IPS-11a (cell line): ENCODE data around the gene FHOD3.
"Not testable (repeated sequence)": the region's sequence is repeated elsewhere in the genome, so short reads cannot be mapped to it uniquely, and the experiment has no call there.

Experiments
- H3K4me3 ChIP-seq: one replicate; pipeline ENCODE4 v1.5.1; 2013; ENCODE audit warnings: low read depth, low read length, control low read depth

Gene FHOD3

DNA sequence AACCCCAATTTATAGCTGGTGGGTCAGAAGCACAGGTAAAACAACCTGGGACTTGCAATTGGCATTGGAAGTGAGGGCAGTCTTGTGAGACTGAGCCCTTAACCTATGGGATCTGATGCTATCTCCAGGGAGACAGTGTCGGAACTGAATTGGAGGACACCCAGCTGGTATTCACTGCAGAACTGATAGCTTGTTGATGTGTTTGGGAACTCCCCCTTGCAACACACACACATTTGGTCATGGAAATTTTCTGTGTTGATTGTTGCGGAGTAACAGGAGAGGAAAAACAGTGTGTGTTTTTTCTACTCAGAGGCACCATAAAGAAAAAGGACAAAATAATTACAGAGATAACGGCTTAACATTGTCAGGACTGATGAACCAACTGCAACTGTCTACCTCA lies 515.2 kb downstream of the FHOD3 start:
- H3K4me3 ChIP-seq, result no peak overlapping the region

GRCh38 chr18:36813101-36813775 lies 515.7 kb downstream of the FHOD3 start:
- H3K4me3 ChIP-seq, result no peak overlapping the region

GRCh38 chr18:36813824-36814223 lies 516.3 kb downstream of the FHOD3 start:
- H3K4me3 ChIP-seq, result no peak overlapping the region

GRCh38 chr18:36814994-36815393 lies 517.5 kb downstream of the FHOD3 start:
- H3K4me3 ChIP-seq, result no peak overlapping the region

GRCh38 chr18:36816096-36816495 lies 518.6 kb downstream of the FHOD3 start:
- H3K4me3 ChIP-seq, result not testable (repeated sequence)

DNA sequence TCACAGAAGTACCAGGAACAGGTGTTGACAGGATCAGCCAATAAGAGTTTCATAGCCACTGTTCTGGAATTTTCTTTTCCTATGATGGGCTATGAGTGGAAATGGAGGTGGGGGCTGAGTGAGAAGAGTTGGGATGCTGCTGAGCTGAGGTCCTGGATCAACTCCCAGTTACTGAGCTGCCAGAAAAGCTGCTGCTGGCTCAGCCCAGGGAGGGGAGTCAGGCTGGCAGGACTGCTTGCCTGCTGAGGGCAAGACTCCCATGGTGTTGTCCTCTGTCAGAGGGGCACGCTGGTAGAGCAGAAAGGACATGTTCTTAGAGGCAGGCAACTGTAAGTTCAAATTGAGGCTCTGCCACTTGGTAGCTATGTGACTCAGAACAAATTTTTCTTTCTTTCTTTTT lies 519.5 kb downstream of the FHOD3 start:
- no peak overlapping the region for H3K4me3 ChIP-seq

DNA sequence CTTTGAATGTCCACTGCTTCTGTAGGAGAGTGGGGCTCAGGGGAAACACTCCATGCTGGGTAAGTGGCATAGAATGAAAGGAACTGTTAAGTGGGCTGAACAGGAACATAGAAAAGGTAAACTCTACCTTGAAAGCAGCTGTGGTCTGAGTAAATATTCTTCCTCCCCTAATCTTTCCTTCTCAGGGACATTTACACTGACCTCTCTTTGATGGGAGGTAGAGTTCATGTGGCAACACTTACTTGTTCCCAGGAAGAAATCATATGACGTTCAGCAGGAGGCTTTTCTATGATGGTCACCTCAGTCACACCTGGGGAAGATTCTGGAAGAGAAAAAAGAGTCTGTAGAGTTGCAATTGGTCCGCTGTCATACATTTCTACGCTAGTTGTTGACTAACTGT lies 521.1 kb downstream of the FHOD3 start:
- H3K4me3 ChIP-seq, result no peak overlapping the region

- no peak overlapping the region for H3K4me3 ChIP-seq
Observed at GRCh38 chr18:36819621-36820020, 522.1 kb downstream of the FHOD3 start.

DNA sequence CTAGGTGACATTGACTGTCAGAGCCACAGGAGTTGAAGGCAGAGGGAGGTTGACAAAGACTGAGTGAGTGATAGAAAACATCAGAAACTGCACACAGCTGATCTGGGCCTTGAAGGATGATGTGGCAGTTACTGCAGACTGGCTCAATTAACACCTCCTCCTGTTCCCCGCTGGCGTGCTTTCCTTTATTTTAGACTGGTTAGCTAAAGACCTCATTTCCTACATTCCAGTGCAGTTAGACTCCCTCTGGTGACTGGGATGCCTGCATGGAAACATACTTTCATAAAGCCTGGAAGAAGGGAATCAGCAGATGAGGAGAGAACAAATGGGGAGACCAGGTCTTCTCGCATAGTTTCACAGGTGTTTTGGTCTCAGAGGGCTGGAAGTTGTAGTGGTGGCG lies 524.2 kb downstream of the FHOD3 start:
- H3K4me3 ChIP-seq, result no peak overlapping the region

DNA sequence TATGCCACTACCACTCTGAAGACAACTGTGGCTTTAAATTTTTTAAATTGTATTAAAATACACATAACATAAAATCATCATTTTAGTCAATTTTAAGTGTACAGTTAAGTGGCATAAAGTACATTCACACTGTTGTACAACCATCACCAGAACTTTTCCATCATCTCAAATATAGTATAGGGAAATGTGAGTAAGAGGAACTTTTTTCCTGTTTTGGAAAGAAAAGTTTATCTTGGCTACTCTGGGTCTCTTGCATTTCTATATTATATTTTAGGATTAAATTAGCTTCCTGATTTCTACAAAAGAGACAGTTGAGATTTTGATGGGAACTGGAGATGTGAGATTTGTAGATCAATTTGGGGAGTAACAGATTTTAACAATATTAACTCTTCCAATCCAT lies 528.0 kb downstream of the FHOD3 start:
- H3K4me3 ChIP-seq, result no peak overlapping the region

GRCh38 chr18:36826556-36826955 lies 529.0 kb downstream of the FHOD3 start:
- H3K4me3 ChIP-seq, result no peak overlapping the region

DNA sequence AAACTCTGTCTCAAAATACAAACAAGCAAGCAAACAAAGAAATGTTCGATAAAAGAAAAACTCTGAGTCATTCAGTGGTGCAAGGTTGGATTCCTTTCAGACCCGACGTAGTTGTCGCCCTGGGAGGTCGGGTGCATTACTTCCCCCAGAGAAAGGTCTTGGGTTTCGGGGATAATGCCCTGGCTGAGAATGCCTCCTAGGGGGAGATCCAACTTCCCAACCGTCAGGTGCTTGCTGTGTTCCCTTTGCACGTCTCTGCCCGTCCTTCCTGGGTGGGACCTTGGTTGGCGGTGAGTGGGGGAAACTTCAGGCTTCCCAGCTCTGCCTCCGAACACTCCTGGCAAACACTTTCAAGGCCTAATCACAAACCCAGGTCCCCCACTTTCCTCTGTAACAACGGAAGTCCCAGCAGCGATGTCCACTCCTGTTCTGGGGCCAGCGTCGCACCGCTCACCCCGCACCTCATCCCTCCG lies 530.7 kb downstream of the FHOD3 start:
- H3K4me3 ChIP-seq, result peak overlapping the region; percentile 93

DNA sequence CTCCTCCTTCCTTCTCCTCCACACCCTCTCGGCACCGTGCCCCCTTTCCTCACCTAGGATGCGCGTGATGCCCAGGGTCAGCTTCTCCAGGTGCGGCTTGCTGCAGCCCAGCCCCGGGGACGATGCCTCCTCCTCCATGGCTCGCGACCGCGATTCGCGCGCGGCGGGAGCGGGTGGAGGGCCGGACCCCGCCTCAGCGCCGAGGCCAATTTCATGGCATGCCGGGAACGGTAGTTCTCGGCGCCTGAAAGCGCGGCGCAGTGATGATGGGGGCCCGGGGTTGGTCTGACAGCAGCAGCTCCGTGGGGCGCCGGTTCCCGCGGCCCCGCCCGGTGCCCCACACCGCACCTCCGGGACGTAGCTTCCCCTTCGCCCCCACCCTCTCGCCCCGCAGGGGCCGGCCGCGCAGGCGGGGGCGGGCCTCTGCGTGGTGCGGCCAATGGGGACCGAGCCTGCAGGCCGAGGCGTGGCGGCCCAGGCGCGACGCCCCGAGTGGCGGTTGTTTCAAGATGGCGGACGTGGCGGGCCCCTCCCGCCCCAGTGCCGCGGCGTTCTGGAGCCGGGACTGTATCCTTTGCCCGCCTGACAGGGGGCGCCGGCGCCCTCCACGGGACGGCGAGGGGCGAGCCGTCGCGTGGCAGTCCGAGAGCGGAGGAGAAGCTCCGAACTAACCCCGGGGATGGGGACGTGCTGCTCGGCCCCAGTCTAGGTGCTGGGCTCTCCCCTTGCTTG lies 531.3 kb downstream of the FHOD3 start, which contains the start of the genes KIAA1328 and TPGS2:
Gene KIAA1328 (plus strand): TSS at position 498 of the 732 bp plus-strand sequence. CDS start 12 bp downstream, at position 510.
Gene TPGS2 (minus strand): TSS at position 373 of the 732 bp plus-strand sequence. CDS start 235 bp downstream, at position 138.
- peak within 1 kb of the TSS; percentile 93 for H3K4me3 ChIP-seq
